Fibroblast of skin of back (primary cell): ENCODE data around the gene SYNGR2.
"Not testable (repeated sequence)": the region's sequence is repeated elsewhere in the genome, so short reads cannot be mapped to it uniquely, and the experiment has no call there.

ENCODE experiments used
- DNase-seq: peaks from one replicate; pipeline ENCODE4 v3.0.0-alpha.2; 2013

Gene SYNGR2

GRCh38 chr17:78130437-78131101 is 37.8 kb upstream of the SYNGR2 start, which contains the start of gene TMC8:
Gene TMC8 (plus strand): TSS chr17:78130771. CDS start chr17:78131589, 818 bp downstream.
- DNase-seq = no peak

GRCh38 chr17:78131172-78132083 is 37.0 kb upstream of the SYNGR2 start:
- no peak for DNase-seq

- DNase-seq = no peak
Observed at GRCh38 chr17:78132084-78132676, 36.2 kb upstream of the SYNGR2 start.

GRCh38 chr17:78132767-78133178 is 35.6 kb upstream of the SYNGR2 start:
- DNase-seq = no peak

GRCh38 chr17:78133179-78133951 is 35.0 kb upstream of the SYNGR2 start:
- DNase-seq = no peak

GRCh38 chr17:78133971-78134898 is 34.1 kb upstream of the SYNGR2 start:
- DNase-seq = peak; percentile 28

- no peak for DNase-seq
Observed at GRCh38 chr17:78134899-78135385, 33.4 kb upstream of the SYNGR2 start.

- DNase-seq = no peak
Observed at GRCh38 chr17:78135858-78136500, 32.4 kb upstream of the SYNGR2 start.

GRCh38 chr17:78137392-78138203 is 30.8 kb upstream of the SYNGR2 start:
- no peak for DNase-seq

- DNase-seq = no peak
Observed at GRCh38 chr17:78138204-78139060, 29.9 kb upstream of the SYNGR2 start.

GRCh38 chr17:78139861-78140168 is 28.6 kb upstream of the SYNGR2 start:
- not testable (repeated sequence) for DNase-seq

- peak; percentile 58 for DNase-seq
Observed at GRCh38 chr17:78140169-78141051, 28.0 kb upstream of the SYNGR2 start.

- no peak for DNase-seq
Observed at GRCh38 chr17:78141437-78142118, 26.8 kb upstream of the SYNGR2 start.

- peak; percentile 24 for DNase-seq
Observed at GRCh38 chr17:78142119-78142861, 26.1 kb upstream of the SYNGR2 start.

GRCh38 chr17:78143214-78144146 is 24.9 kb upstream of the SYNGR2 start:
- no peak for DNase-seq
